ENCODE results near the gene UGGT2. TPM values are rescaled to one million over a fixed set of nuclear protein-coding genes. Genes with fewer than 3 reads are reported as not detected.

UGGT2 gene
- total RNA-seq, 6 experiments from 2014 or later: 8.2 to 17.1 (median 10.3) TPM

DNA sequence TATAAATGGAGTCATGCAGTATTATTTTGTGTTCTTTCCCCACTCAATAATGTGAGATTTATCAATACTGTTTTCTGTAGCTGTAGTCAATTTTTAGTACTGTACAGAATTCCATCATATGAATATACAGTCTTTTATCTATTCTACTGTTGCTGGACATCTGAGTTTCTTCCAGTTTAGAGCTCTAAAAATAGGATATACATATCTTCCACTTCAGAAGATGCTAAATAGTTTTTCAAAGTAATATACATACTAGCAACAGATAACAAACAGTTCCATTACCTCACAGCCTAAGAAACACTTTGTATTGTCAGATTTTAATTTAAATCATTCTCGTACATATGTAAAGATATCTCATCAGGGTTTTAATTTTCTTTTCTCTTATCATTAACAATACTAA lies 149.6 kb downstream of the UGGT2 start:
- intact Hi-C loops (cut with DNase I): no loop called here
- Histone ChIP-seq H3K36me3 (peaks cover 0 to 2% (median 0%) of the 10 kb centered on the region in 4 donors), H3K9me3 (no peaks in the 10 kb centered on the region), H3K27me3 (no peaks in the 10 kb centered on the region), H3K4me1 (no peaks in the 10 kb centered on the region), H3K4me3 (no peak overlapping the region), H3K27ac (no peak overlapping the region)
- ATAC-seq: no peak
- WGBS (ENCODE audit: insufficient coverage, low coverage, low lambda C conversion rate, missing lambda C conversion rate): 92% methylated on average over 1 of the region's 1 CpG
- no peak for DNase-seq
- TF ChIP-seq POLR2A (IDR thresholded peaks at IDR 0.05) (no peak), CTCF (IDR thresholded peaks at IDR 0.05) (no peak)

GRCh38 chr13:95902741-95903140 lies 150.5 kb downstream of the UGGT2 start:
- WGBS (ENCODE audit: insufficient coverage, low coverage, low lambda C conversion rate, missing lambda C conversion rate): 81% methylated on average over 1 of the region's 1 CpG
- no peak for ATAC-seq

DNA sequence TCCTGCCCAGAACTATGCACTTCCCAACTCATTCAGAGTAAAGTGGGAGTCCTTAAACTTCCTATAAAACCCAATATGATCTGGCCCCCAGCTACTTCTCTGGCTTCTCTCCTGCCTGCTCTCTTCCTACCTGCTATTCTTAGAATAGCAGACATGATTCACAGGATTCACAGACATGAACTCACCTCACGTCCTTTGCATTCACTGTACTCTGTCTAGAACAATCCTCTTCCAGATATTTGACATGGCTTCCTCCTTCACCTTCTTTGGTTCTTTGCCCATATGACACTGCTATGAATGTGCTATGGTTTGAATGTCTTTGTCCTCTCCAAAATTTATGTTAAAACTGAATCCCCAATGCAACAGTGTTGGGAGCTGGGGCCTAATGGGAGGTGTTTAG lies 154.9 kb downstream of the UGGT2 start:
- 83% methylated on average over 1 of the region's 1 CpG for WGBS (ENCODE audit: insufficient coverage, low coverage, low lambda C conversion rate, missing lambda C conversion rate)
- Histone ChIP-seq H3K27me3 (no peaks in the 10 kb centered on the region), H3K27ac (no peak overlapping the region), H3K9me3 (no peaks in the 10 kb centered on the region), H3K4me1 (no peaks in the 10 kb centered on the region), H3K36me3 (no peaks in the 10 kb centered on the region), H3K4me3 (no peak overlapping the region)
- ATAC-seq: no peak
- TF ChIP-seq CTCF (IDR thresholded peaks at IDR 0.05) (no peak), POLR2A (IDR thresholded peaks at IDR 0.05) (no peak)
- intact Hi-C loops (cut with DNase I): no loop called here
- DNase-seq: no peak

More at GRCh38 chr13:95902741-95903140, 150.5 kb downstream of the UGGT2 start:
- DNase-seq: no peak
- H3K27me3 ChIP-seq: no peaks in the 10 kb centered on the region
- H3K9me3 ChIP-seq: no peaks in the 10 kb centered on the region
- intact Hi-C loops (cut with DNase I): no loop called here
- H3K4me1 ChIP-seq: no peaks in the 10 kb centered on the region
- no peak for TF ChIP-seq POLR2A (IDR thresholded peaks at IDR 0.05)
- no peak for TF ChIP-seq CTCF (IDR thresholded peaks at IDR 0.05)
- H3K27ac ChIP-seq: no peak overlapping the region
- H3K4me3 ChIP-seq: no peak overlapping the region
- peaks cover 0 to 2% (median 0%) of the 10 kb centered on the region in 4 donors for H3K36me3 ChIP-seq

- Histone ChIP-seq H3K27me3 (no peaks in the 10 kb centered on the region), H3K4me1 (no peaks in the 10 kb centered on the region), H3K27ac (no peak overlapping the region), H3K36me3 (no peaks in the 10 kb centered on the region), H3K9me3 (no peaks in the 10 kb centered on the region), H3K4me3 (no peak overlapping the region)
- TF ChIP-seq CTCF (IDR thresholded peaks at IDR 0.05): no peak
- no peak for TF ChIP-seq POLR2A (IDR thresholded peaks at IDR 0.05)
- 86% methylated on average over 3 of the region's 3 CpGs for WGBS (ENCODE audit: insufficient coverage, low coverage, low lambda C conversion rate, missing lambda C conversion rate)
- no peak for ATAC-seq
- no peak for DNase-seq
- intact Hi-C loops (cut with DNase I): no loop called here
Observed at GRCh38 chr13:95896301-95896700, 156.9 kb downstream of the UGGT2 start.

DNA sequence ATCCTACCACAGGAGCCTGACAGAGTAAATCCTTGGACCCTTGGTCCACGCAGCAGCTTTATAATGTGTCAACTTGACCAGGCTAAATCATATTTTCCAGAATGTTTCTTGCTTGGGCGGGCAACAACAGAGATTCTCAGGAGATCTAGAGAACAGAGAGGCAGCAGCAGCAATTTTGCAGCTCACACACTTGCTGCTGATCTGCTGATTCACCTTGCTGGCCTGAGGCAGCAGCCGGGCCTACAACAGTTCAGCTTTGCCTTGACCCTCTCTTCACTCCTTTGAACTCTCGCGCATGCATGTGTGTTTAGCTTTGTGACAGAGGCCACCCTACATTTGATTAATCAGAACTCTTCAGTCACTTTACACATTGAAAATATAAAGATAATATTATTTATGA lies 159.3 kb downstream of the UGGT2 start:
- TF ChIP-seq POLR2A (IDR thresholded peaks at IDR 0.05) (no peak), CTCF (IDR thresholded peaks at IDR 0.05) (no peak)

More for the DNA sequence above, 159.3 kb downstream of the UGGT2 start:
- no peak overlapping the region for H3K27ac ChIP-seq
- DNase-seq: no peak
- no peaks in the 10 kb centered on the region for H3K36me3 ChIP-seq
- H3K4me3 ChIP-seq: no peak overlapping the region
- no peaks in the 10 kb centered on the region for H3K27me3 ChIP-seq
- no peaks in the 10 kb centered on the region for H3K4me1 ChIP-seq
- H3K9me3 ChIP-seq: no peaks in the 10 kb centered on the region
- WGBS (ENCODE audit: insufficient coverage, low coverage, low lambda C conversion rate, missing lambda C conversion rate): 91% methylated on average over 3 of the region's 5 CpGs
- intact Hi-C loops (cut with DNase I): no loop called here
- ATAC-seq: no peak
